ENCODE measurements around the gene VPS26B.

DNA sequence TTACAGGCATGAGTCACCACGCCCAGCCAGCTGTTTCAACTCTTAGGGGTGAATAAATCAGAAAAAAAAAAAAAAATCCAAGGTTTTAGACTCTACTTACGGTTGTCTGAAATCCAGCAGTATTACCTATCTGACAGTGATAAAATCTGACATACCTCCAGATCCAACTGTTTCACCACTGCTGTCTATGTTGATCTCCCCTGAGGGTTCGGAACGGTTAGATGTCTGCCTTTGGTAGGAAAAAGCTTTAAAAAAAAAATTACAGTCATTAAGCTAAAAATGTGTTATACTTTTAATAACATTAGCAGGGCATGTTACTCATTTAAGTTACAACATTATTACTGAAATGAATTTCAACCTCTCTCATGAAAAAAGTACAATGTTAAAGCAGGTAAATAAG lies 21.8 kb upstream of the VPS26B start:
- TF ChIP-seq, protein P1, sequence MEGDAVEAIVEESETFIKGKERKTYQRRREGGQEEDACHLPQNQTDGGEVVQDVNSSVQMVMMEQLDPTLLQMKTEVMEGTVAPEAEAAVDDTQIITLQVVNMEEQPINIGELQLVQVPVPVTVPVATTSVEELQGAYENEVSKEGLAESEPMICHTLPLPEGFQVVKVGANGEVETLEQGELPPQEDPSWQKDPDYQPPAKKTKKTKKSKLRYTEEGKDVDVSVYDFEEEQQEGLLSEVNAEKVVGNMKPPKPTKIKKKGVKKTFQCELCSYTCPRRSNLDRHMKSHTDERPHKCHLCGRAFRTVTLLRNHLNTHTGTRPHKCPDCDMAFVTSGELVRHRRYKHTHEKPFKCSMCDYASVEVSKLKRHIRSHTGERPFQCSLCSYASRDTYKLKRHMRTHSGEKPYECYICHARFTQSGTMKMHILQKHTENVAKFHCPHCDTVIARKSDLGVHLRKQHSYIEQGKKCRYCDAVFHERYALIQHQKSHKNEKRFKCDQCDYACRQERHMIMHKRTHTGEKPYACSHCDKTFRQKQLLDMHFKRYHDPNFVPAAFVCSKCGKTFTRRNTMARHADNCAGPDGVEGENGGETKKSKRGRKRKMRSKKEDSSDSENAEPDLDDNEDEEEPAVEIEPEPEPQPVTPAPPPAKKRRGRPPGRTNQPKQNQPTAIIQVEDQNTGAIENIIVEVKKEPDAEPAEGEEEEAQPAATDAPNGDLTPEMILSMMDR (IDR thresholded peaks at IDR 0.05): no peak
- TF ChIP-seq POLR2A (IDR thresholded peaks at IDR 0.05) (no peak), POLR2AphosphoS5 (IDR thresholded peaks at IDR 0.05; ENCODE audit: insufficient read depth in 1 of 2, low read depth in 1 of 2) (no peak)
